Fibroblast of the aortic adventitia (primary cell): Measurements from ENCODE around the gene C2CD4B. TPM values are rescaled to one million over a fixed set of nuclear protein-coding genes. Genes with fewer than 3 reads are reported as not detected.

ENCODE experiments used
- DNase-seq: peaks from one replicate; pipeline ENCODE4 v3.0.0-alpha.2; 2010; ENCODE audit warnings: low read depth
- H3K4me3 ChIP-seq: 2 replicates; pipeline ENCODE4 v1.5.1; 2011; ENCODE audit warnings: low read depth, mild to moderate bottlenecking, control low read depth, low read length, moderate library complexity
- total RNA-seq: library from RNA; depleted of rRNA; stranded (reverse); fragments of >200 nt; gene quantifications from 2 replicates; pipeline ENCODE4 v1.2.3, GENCODE V29; 2012; ENCODE audit warnings: low replicate concordance
- TF ChIP-seq, protein P1 (sequence below): IDR thresholded peaks from 2 replicates; pipeline ENCODE4 v1.5.1; 2011; ENCODE audit warnings: mild to moderate bottlenecking, low read length, control low read depth, inconsistent platforms; ENCODE audit not compliant: insufficient read depth

C2CD4B gene
- total RNA-seq, 1 donor = not detected

GRCh38 chr15:62173215-62173614 lies 8.1 kb upstream of the C2CD4B start:
- H3K4me3 ChIP-seq = no peak overlapping the region
- TF ChIP-seq, protein P1, sequence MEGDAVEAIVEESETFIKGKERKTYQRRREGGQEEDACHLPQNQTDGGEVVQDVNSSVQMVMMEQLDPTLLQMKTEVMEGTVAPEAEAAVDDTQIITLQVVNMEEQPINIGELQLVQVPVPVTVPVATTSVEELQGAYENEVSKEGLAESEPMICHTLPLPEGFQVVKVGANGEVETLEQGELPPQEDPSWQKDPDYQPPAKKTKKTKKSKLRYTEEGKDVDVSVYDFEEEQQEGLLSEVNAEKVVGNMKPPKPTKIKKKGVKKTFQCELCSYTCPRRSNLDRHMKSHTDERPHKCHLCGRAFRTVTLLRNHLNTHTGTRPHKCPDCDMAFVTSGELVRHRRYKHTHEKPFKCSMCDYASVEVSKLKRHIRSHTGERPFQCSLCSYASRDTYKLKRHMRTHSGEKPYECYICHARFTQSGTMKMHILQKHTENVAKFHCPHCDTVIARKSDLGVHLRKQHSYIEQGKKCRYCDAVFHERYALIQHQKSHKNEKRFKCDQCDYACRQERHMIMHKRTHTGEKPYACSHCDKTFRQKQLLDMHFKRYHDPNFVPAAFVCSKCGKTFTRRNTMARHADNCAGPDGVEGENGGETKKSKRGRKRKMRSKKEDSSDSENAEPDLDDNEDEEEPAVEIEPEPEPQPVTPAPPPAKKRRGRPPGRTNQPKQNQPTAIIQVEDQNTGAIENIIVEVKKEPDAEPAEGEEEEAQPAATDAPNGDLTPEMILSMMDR = no peak
- peak; percentile 15 for DNase-seq

DNA sequence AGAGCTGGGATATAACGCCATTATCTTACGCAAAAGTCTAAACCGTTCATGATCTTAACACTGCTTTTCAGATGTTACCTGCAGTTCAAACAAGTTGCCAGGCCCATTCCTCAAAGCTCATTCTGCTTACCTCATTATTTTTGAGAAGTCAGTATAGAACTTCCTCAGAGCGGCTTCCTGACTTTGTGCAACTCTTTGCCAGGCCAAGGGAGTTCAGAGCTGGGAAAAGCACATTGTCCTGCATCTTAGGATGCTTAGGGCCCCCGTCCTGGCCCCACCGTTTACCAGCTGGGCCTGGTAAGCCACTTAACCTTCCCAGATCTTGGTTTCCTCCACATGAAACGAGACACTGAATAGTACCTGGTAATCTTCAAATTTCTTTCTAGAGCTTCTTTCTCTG lies 6.8 kb upstream of the C2CD4B start:
- no peak for DNase-seq
- TF ChIP-seq, protein P1 = no peak

GRCh38 chr15:62165793-62166375 lies 799 bp upstream of the C2CD4B start:
- no peak overlapping the region for H3K4me3 ChIP-seq
- peak; percentile 36 for DNase-seq
- TF ChIP-seq, protein P1 = no peak

More for the DNA sequence above, 6.8 kb upstream of the C2CD4B start:
- H3K4me3 ChIP-seq = no peak overlapping the region

DNA sequence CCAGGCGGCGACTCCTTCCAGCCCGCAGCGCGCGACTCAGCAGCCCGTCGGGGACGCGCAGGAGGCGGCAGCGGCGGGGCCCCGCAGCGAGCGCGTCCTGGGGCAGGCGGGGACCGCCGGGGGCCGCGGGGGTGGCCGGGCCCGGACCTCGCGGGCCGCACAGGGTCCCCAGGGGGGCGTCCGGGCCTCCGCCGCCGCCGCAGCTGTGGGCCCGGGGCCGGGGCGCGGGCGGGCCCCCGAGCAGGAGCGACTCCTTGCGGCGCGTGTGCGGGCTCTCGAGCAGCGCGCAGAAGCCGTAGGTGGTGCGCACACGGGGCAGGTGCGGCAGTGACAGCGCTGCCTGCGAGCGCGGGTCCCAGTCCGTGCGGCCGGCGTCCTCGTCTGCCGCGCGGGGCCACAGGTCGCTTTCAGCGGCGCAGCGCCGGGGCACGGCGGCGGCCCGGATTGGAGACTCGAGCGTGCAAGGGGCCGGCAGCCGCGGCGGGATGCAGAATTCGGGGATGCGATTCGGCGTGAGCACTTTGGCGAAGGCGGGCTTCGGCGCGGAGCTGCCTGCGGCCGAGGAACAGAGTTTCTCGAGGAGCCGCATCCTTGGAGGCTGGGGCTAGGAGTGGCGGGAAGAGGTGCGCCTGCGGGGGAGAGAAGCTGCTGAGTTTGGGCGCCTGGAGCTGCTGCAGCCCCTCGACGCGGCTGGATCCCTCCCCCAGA lies 535 bp downstream of the C2CD4B start:
- H3K4me3 ChIP-seq = peak overlapping the region; percentile 18
- TF ChIP-seq, protein P1 = no peak
- no peak for DNase-seq

- DNase-seq = no peak
- TF ChIP-seq, protein P1 = no peak
- H3K4me3 ChIP-seq = no peak overlapping the region
These were observed 1.1 kb downstream of the C2CD4B start for GRCh38 chr15:62164014-62164395.

DNA sequence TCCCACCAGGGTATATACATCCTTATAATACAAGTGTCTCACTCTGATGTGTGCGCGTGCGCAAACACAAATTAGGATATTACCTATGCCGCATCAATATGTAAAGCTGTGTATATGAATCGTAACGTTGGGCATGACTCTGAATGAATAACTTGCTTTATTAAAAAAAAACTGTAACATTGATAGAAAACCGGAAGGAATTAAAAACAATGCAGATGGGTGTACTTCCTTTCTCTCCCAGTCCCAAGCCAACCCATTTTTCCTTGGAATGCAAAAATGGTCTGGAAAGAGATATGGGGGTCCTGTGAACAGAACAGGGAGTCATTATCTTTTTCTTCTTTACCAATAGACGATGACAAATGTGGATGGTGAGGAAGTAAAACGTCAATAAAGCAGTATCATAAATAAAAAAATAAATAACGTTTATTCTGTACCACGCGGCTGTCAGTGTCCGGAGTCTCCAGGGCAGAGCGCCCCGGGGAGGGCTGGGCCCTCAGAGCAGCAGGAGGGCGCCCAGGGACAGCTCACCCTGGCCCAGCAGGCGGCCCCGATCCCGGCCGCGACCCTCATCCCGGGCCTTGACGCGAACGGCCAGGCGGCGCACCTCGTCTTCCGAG lies 1.6 kb downstream of the C2CD4B start:
- H3K4me3 ChIP-seq = no peak overlapping the region
- no peak for DNase-seq
- TF ChIP-seq, protein P1 = no peak
